HEK293 (cell line): Measurements from ENCODE around the gene LSM14B.

ENCODE experiments used
- CTCF ChIA-PET: fragments of 350-600 bp; formaldehyde crosslinking; extraction: SDS; loops from one replicate; lab custom pipeline; 2021; ENCODE audit warnings: antibody characterized with exemption; lab: Yijun Ruan, JAX
- POLR2A ChIA-PET: fragments of 300-600 bp; formaldehyde crosslinking; extraction: SDS; loops from one replicate; lab custom pipeline; 2020; ENCODE audit warnings: antibody characterized with exemption, inconsistent platforms; lab: Yijun Ruan, JAX
- H3K27ac ChIP-seq: fragments of 200-500 bp; sonication (Bioruptor generic); 2 replicates; pipeline ENCODE4 v1.5.1; 2014; ENCODE audit warnings: low read depth, low read length, control low read depth, inconsistent platforms; ENCODE audit errors: extremely low read depth
- H3K36me3 ChIP-seq, 2 experiments: fragments of 200-500 bp in 1 of 2; sonication (Bioruptor generic) in 1 of 2; 1 replicate in 1 of 2; 2 replicates in 1 of 2; pipeline ENCODE4 v1.5.1; 2014 to 2017; ENCODE audit warnings: inconsistent platforms in 2 of 2, low read length in 2 of 2; ENCODE audit not compliant: control insufficient read depth in 2 of 2, insufficient read depth in 1 of 2
- H3K4me1 ChIP-seq: fragments of 200-500 bp; sonication (Bioruptor generic); 2 replicates; pipeline ENCODE4 v1.5.1; 2014; ENCODE audit warnings: mild to moderate bottlenecking, low read length, inconsistent platforms; ENCODE audit not compliant: control insufficient read depth, insufficient read depth
- H3K4me3 ChIP-seq: 2 replicates; pipeline ENCODE4 v1.5.1; 2011; ENCODE audit warnings: low read depth, mild to moderate bottlenecking, control low read depth, low read length, moderate library complexity
- H3K9me3 ChIP-seq: fragments of 200-500 bp; sonication (Bioruptor generic); 2 replicates; pipeline ENCODE4 v1.5.1; 2014; ENCODE audit warnings: low read depth, low read length, inconsistent platforms; ENCODE audit not compliant: control insufficient read depth, insufficient read depth
- GLIS2 ChIP-seq: fragments of 450-650 bp; formaldehyde crosslinking; IDR thresholded peaks from 2 replicates; pipeline ENCODE4 v1.5.1; 2016; ENCODE audit warnings: missing biosample characterization, missing genetic modification characterization
- ZFP37 ChIP-seq: fragments of 450-650 bp; formaldehyde crosslinking; IDR thresholded peaks from 2 replicates; pipeline ENCODE4 v1.5.1; 2016; ENCODE audit warnings: missing biosample characterization, missing genetic modification characterization
- ZFP69B ChIP-seq: fragments of 450-650 bp; formaldehyde crosslinking; IDR thresholded peaks from 2 replicates; pipeline ENCODE4 v1.5.1; 2016; ENCODE audit warnings: missing biosample characterization, missing genetic modification characterization
- ZNF211 ChIP-seq: fragments of 450-650 bp; formaldehyde crosslinking; IDR thresholded peaks from 2 replicates; pipeline ENCODE4 v1.5.1; 2016; ENCODE audit warnings: low read depth, missing biosample characterization, missing genetic modification characterization
- ZNF37A ChIP-seq: fragments of 450-650 bp; IDR thresholded peaks from 2 replicates; pipeline ENCODE4 v1.5.1; 2018; ENCODE audit warnings: missing biosample characterization, missing genetic modification characterization
- ZNF416 ChIP-seq: fragments of 450-650 bp; formaldehyde crosslinking; IDR thresholded peaks from 2 replicates; pipeline ENCODE4 v1.5.1; 2016; ENCODE audit warnings: missing biosample characterization, missing genetic modification characterization
- ZNF510 ChIP-seq: fragments of 450-650 bp; formaldehyde crosslinking; IDR thresholded peaks from 2 replicates; pipeline ENCODE4 v1.5.1; 2018; ENCODE audit warnings: mild to moderate bottlenecking, missing genetic modification characterization, missing biosample characterization; ENCODE audit not compliant: insufficient replicate concordance
- ZNF544 ChIP-seq: fragments of 450-650 bp; formaldehyde crosslinking; IDR thresholded peaks from 2 replicates; pipeline ENCODE4 v1.5.0; 2017; ENCODE audit warnings: missing biosample characterization, missing genetic modification characterization
- ZNF629 ChIP-seq: fragments of 450-650 bp; formaldehyde crosslinking; IDR thresholded peaks from 2 replicates; pipeline ENCODE4 v1.5.1; 2017; ENCODE audit warnings: missing biosample characterization, missing genetic modification characterization
- ZSCAN23 ChIP-seq: fragments of 450-650 bp; formaldehyde crosslinking; IDR thresholded peaks from 2 replicates; pipeline ENCODE4 v1.5.1; 2016; ENCODE audit warnings: missing biosample characterization, missing genetic modification characterization
- ZSCAN30 ChIP-seq: fragments of 450-650 bp; IDR thresholded peaks from 2 replicates; pipeline ENCODE4 v1.5.1; 2018; ENCODE audit warnings: missing biosample characterization, mild to moderate bottlenecking, missing genetic modification characterization, moderate library complexity
- TF ChIP-seq, protein P1 (sequence below): fragments of 450-650 bp; formaldehyde crosslinking; IDR thresholded peaks from 2 replicates; pipeline ENCODE4 v1.5.1; 2016; ENCODE audit warnings: missing biosample characterization, missing genetic modification characterization
- TF ChIP-seq, protein P2 (sequence below): fragments of 450-650 bp; formaldehyde crosslinking; IDR thresholded peaks from 2 replicates; pipeline ENCODE4 v1.5.1; 2016; ENCODE audit warnings: missing biosample characterization, missing genetic modification characterization
- TF ChIP-seq, protein P3 (sequence below): fragments of 450-650 bp; formaldehyde crosslinking; IDR thresholded peaks from 2 replicates; pipeline ENCODE4 v1.5.1; 2016; ENCODE audit warnings: missing biosample characterization, missing genetic modification characterization
- TF ChIP-seq, protein P4 (sequence below): fragments of 450-650 bp; formaldehyde crosslinking; conservative IDR thresholded peaks from 2 replicates; pipeline ENCODE4 v1.5.1; 2016; ENCODE audit warnings: low read depth, missing biosample characterization, missing genetic modification characterization

The LSM14B gene

DNA sequence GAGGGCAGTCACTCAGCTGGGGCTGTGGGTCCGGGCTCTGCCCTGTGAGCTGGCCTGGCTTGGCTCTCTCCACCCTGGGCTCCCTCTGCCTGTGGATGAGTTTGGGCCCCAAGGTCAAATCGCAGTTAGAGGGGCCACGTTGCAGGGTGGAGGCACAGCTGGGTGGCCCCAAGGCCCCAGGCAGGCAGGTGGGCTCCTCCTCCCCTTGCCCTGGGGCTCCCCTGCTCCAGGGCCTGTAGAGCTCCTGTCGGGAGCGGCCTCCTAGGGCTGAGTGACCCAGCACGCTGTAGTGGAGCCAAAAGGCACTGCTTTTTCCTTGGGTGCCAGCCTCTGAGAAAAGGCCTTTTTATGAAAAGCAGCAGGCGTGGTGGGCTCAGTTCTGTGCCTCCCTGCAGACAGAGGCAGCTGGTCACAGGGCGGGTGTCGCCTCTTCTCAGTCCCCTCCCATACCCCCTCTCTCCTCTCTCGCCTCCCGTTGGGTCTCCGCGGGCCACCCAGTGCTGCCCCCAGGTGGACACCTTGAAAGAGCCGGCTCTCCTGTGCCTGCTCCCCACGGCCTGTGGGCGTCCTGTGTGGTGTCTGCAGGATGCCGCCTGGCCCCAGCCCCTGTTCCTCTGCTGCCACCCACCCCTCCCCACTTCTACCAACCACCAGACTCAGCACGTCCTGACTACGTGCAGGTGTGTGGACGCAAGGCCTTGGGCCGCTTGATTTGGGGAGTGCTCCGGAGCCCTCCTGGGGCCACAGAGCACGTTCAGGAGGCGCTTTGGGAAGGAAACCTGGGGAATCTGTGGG is 34.5 kb downstream of the LSM14B start (continued):
- TF ChIP-seq ZNF629 (tag by site-specific recombination) (no peak), ZFP69B (no peak), ZNF544 (tag by site-specific recombination) (no peak), ZNF211 (tag by site-specific recombination) (no peak), ZSCAN23 (no peak), ZNF416 (tag by site-specific recombination) (no peak), ZNF37A (tag by site-specific recombination) (no peak), ZNF510 (tag by site-specific recombination) (no peak), ZFP37 (no peak)
- TF ChIP-seq, protein P1, sequence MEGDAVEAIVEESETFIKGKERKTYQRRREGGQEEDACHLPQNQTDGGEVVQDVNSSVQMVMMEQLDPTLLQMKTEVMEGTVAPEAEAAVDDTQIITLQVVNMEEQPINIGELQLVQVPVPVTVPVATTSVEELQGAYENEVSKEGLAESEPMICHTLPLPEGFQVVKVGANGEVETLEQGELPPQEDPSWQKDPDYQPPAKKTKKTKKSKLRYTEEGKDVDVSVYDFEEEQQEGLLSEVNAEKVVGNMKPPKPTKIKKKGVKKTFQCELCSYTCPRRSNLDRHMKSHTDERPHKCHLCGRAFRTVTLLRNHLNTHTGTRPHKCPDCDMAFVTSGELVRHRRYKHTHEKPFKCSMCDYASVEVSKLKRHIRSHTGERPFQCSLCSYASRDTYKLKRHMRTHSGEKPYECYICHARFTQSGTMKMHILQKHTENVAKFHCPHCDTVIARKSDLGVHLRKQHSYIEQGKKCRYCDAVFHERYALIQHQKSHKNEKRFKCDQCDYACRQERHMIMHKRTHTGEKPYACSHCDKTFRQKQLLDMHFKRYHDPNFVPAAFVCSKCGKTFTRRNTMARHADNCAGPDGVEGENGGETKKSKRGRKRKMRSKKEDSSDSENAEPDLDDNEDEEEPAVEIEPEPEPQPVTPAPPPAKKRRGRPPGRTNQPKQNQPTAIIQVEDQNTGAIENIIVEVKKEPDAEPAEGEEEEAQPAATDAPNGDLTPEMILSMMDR, result peak; percentile 85

DNA sequence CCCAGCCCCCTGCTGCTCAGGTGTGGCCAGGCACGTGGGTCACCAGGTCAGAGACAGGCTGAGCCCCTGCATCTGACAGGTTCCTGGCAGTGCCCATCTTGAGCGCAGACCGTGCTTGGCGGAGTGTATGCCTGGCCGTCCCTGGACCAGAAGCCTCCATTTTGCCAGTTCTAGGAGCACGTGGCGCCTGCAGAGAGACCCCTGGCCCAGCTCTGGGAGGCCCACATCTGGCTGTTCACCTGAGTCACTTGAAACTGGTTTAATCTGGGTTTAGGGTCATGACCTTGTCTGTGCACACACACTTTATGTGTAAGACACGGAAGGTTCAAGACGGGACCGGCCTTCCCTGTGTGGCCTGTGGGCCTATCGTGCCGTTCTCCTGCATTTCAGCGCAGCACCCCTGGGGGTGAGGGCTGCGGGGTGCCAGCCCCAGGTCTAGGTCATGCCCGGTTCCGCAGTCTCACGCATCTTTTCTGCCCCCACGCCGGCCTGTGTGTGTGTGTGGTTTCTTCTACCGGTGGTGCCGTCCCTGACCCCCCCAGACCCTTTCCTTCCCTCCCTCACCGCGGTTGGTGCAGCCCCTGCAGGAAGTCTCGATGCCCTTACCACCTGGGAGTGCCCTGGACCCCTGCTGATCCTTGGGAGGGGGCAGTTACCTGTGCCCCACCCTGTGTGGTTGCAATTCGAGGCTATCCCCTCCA is 35.3 kb downstream of the LSM14B start:
- no peak overlapping the region for H3K27ac ChIP-seq
- H3K9me3 ChIP-seq, result no peaks in the 10 kb centered on the region
- POLR2A ChIA-PET, result no interaction called here
- peaks cover 0 to 33% of the 10 kb centered on the region in 2 experiments; a peak in 2 of 3 replicates for H3K36me3 ChIP-seq
- no peaks in the 10 kb centered on the region for H3K4me1 ChIP-seq
- CTCF ChIA-PET, result interaction anchor here (0.7 to 1.2 kb wide), 2 partner anchors 12 to 164 kb away, joined by 3 to 9 read pairs; no protein-coding TSS in a partner anchor
- TF ChIP-seq, protein P2, sequence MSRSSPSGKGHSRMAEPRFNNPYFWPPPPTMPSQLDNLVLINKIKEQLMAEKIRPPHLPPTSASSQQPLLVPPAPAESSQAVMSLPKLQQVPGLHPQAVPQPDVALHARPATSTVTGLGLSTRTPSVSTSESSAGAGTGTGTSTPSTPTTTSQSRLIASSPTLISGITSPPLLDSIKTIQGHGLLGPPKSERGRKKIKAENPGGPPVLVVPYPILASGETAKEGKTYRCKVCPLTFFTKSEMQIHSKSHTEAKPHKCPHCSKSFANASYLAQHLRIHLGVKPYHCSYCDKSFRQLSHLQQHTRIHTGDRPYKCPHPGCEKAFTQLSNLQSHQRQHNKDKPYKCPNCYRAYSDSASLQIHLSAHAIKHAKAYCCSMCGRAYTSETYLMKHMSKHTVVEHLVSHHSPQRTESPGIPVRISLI (tag by site-specific recombination), result no peak
- TF ChIP-seq, protein P3, sequence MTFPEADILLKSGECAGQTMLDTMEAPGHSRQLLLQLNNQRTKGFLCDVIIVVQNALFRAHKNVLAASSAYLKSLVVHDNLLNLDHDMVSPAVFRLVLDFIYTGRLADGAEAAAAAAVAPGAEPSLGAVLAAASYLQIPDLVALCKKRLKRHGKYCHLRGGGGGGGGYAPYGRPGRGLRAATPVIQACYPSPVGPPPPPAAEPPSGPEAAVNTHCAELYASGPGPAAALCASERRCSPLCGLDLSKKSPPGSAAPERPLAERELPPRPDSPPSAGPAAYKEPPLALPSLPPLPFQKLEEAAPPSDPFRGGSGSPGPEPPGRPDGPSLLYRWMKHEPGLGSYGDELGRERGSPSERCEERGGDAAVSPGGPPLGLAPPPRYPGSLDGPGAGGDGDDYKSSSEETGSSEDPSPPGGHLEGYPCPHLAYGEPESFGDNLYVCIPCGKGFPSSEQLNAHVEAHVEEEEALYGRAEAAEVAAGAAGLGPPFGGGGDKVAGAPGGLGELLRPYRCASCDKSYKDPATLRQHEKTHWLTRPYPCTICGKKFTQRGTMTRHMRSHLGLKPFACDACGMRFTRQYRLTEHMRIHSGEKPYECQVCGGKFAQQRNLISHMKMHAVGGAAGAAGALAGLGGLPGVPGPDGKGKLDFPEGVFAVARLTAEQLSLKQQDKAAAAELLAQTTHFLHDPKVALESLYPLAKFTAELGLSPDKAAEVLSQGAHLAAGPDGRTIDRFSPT (tag by site-specific recombination), result 0 out of 2 replicates have a peak, but pooled peaks have one; percentile 30
- TF ChIP-seq GLIS2, result peak; percentile 55
- H3K4me3 ChIP-seq, result no peak overlapping the region

DNA sequence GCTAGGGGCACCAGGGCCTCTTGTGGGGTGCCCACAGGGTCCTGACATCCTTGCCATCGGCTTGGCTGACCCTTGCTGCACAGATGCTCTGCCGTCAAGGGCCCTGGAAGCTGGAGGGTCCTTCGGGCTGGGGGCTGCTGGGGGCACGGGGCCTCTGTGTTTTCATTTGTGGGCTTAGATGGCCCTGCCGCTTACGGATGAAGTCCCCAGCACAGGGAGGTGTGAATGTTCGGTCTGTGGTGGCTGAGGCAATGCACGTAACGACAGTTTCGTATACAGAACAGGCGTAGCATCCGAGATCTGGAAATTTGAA is 35.8 kb downstream of the LSM14B start:
- ChIA-PET CTCF (no interaction called here), POLR2A (no interaction called here)
- TF ChIP-seq, protein P1, result no peak
- TF ChIP-seq, protein P3 (tag by site-specific recombination), result no peak
- TF ChIP-seq GLIS2 (peak; percentile 4; the same call in 1 of the 2 replicates), ZSCAN30 (tag by site-specific recombination) (no peak)
- TF ChIP-seq, protein P4, sequence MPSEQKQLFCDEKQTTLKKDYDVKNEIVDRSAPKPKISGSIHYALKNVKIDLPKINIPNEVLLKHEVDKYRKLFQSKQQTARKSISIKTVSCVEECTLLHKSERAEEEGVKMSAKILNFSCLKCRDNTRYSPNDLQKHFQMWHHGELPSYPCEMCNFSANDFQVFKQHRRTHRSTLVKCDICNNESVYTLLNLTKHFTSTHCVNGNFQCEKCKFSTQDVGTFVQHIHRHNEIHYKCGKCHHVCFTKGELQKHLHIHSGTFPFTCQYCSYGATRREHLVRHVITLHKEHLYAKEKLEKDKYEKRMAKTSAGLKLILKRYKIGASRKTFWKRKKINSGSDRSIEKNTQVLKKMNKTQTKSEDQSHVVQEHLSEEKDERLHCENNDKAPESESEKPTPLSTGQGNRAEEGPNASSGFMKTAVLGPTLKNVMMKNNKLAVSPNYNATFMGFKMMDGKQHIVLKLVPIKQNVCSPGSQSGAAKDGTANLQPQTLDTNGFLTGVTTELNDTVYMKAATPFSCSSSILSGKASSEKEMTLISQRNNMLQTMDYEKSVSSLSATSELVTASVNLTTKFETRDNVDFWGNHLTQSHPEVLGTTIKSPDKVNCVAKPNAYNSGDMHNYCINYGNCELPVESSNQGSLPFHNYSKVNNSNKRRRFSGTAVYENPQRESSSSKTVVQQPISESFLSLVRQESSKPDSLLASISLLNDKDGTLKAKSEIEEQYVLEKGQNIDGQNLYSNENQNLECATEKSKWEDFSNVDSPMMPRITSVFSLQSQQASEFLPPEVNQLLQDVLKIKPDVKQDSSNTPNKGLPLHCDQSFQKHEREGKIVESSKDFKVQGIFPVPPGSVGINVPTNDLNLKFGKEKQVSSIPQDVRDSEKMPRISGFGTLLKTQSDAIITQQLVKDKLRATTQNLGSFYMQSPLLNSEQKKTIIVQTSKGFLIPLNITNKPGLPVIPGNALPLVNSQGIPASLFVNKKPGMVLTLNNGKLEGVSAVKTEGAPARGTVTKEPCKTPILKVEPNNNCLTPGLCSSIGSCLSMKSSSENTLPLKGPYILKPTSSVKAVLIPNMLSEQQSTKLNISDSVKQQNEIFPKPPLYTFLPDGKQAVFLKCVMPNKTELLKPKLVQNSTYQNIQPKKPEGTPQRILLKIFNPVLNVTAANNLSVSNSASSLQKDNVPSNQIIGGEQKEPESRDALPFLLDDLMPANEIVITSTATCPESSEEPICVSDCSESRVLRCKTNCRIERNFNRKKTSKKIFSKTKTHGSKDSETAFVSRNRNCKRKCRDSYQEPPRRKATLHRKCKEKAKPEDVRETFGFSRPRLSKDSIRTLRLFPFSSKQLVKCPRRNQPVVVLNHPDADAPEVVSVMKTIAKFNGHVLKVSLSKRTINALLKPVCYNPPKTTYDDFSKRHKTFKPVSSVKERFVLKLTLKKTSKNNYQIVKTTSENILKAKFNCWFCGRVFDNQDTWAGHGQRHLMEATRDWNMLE, result no peak
- H3K27ac ChIP-seq, result no peak overlapping the region
- H3K36me3 ChIP-seq, result peaks cover 0 to 38% of the 10 kb centered on the region in 2 experiments; a peak in 2 of 3 replicates
- no peak overlapping the region for H3K4me3 ChIP-seq
- H3K4me1 ChIP-seq, result no peaks in the 10 kb centered on the region
- no peaks in the 10 kb centered on the region for H3K9me3 ChIP-seq
